ENCODE results near the gene FMN1.

FMN1 gene

DNA sequence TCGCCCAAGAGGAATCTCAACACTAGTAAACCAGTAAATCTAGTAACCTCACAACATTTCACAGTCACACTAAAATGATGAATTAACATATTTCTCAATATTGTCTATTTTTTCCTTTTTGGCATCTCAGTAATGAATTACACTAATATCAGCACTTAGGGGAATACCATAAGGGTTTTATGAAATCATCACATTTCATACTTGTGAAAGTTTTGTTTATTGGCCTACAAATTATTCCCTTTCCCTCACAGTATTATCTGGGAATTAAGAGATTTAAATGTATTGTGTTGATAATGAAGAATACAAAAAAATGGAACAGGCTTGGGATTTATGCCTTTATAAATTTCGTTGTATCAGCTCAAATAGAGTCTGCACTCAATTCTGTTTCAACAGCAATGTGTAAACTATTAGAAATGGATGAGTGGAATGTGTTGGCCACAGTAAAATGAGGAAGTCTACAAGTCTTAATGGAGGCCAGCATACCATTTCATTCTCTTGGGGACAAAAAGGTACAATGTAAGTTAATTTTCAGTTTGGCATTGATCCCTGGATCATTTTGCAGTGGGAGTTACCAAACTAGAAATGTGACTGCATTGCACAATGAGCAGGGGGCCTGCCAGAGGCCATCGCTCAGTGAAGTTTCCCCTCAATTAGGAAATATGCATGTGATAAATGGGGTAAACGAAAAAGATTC lies 195.4 kb downstream of the FMN1 start:
- H3K27me3 ChIP-seq (ENCODE audit: control insufficient read depth, insufficient read depth, low read length): no peaks in the 10 kb centered on the region
- no peak overlapping the region for H3K27ac ChIP-seq (ENCODE audit: low read length)
- H3K4me1 ChIP-seq (ENCODE audit: control insufficient read depth, low read depth, low read length): no peaks in the 10 kb centered on the region
- H3K9ac ChIP-seq (ENCODE audit: low read length): no peak overlapping the region
- H3K36me3 ChIP-seq (ENCODE audit: control insufficient read depth, low read depth, low read length): no peaks in the 10 kb centered on the region
- no peaks in the 10 kb centered on the region for H3K9me3 ChIP-seq (ENCODE audit: control insufficient read depth, low read depth, low read length)
- H3K4me3 ChIP-seq (ENCODE audit: low read length): no peak overlapping the region

DNA sequence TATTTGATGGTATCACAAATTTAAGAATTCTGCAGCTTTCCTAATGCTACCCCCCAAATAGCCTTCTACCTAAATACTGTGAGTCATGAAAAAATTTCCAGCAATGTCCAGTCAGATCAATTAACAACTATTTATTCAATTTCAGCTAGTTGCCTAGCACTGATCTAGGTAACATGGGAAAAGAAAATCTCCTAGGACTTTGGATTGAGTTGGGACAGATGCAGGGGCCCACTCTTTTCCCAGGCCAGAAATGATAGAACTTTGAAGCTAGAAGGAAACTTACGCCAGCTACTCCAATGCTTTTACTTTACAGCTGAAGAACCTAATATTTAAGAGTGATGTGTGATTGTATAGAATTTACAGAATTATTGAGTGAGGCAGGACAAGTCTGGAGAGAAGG lies 196.3 kb downstream of the FMN1 start:
- peaks cover under 1% of the 10 kb centered on the region for H3K4me1 ChIP-seq (ENCODE audit: control insufficient read depth, low read depth, low read length)
- H3K36me3 ChIP-seq (ENCODE audit: control insufficient read depth, low read depth, low read length): no peaks in the 10 kb centered on the region
- H3K27me3 ChIP-seq (ENCODE audit: control insufficient read depth, insufficient read depth, low read length): no peaks in the 10 kb centered on the region
- H3K9me3 ChIP-seq (ENCODE audit: control insufficient read depth, low read depth, low read length): no peaks in the 10 kb centered on the region
- no peak overlapping the region for H3K27ac ChIP-seq (ENCODE audit: low read length)
- no peak overlapping the region for H3K9ac ChIP-seq (ENCODE audit: low read length)
- no peak overlapping the region for H3K4me3 ChIP-seq (ENCODE audit: low read length)

DNA sequence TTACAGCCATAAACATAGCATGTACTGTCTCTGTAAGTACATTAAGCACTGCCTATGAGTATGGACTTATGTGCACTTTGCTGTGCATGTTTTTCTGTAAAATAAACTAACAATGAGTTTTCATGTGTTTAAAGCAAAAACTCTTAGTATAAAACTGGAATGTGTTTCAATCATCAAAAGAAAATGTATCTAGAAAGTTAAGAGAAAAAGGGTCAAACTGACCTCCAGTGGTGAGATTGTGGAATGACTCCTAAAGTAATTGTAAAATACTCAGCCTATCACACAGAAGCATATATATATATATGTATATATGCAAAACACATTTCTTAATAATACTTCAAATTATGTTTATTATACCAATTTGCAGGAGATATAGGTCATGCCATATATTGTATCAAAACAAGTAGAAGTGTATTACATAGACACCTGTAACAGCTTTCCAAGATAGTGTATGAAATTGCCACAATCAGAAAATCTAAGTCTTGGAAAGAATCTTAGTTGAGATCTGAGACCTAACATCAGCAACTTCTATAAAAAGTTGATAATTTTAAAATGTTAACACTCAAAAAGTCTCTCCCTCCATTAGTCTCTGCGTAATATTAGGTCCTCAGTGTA lies 199.6 kb downstream of the FMN1 start:
- no peak overlapping the region for H3K9ac ChIP-seq (ENCODE audit: low read length)
- H3K36me3 ChIP-seq (ENCODE audit: control insufficient read depth, low read depth, low read length): no peaks in the 10 kb centered on the region
- peaks cover 3% of the 10 kb centered on the region for H3K4me1 ChIP-seq (ENCODE audit: control insufficient read depth, low read depth, low read length)
- no peak overlapping the region for H3K4me3 ChIP-seq (ENCODE audit: low read length)
- no peaks in the 10 kb centered on the region for H3K27me3 ChIP-seq (ENCODE audit: control insufficient read depth, insufficient read depth, low read length)
- H3K9me3 ChIP-seq (ENCODE audit: control insufficient read depth, low read depth, low read length): no peaks in the 10 kb centered on the region
- H3K27ac ChIP-seq (ENCODE audit: low read length): no peak overlapping the region

DNA sequence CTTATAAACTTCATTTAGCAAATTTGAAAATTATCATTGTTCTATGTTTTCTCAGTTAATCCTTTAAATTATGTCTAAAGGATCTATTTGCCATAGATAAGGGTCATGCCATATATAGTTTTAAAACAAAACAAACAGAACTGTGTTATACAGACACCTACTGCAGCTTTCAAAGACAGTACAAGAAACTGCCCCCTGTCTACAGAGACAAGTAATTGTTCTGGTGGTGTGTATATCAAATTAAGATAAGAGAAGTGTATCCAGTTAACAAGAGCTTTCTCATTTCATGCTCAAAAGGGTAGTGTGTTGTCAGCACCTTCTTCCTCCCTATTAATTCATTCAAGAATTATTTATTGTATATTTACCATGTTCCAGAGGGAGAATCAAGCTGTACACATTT lies 201.2 kb downstream of the FMN1 start:
- Histone ChIP-seq H3K9me3 (ENCODE audit: control insufficient read depth, low read depth, low read length) (no peaks in the 10 kb centered on the region), H3K36me3 (ENCODE audit: control insufficient read depth, low read depth, low read length) (no peaks in the 10 kb centered on the region), H3K27ac (ENCODE audit: low read length) (no peak overlapping the region), H3K27me3 (ENCODE audit: control insufficient read depth, insufficient read depth, low read length) (no peaks in the 10 kb centered on the region), H3K4me1 (ENCODE audit: control insufficient read depth, low read depth, low read length) (peaks cover 3% of the 10 kb centered on the region), H3K4me3 (ENCODE audit: low read length) (no peak overlapping the region), H3K9ac (ENCODE audit: low read length) (no peak overlapping the region)

DNA sequence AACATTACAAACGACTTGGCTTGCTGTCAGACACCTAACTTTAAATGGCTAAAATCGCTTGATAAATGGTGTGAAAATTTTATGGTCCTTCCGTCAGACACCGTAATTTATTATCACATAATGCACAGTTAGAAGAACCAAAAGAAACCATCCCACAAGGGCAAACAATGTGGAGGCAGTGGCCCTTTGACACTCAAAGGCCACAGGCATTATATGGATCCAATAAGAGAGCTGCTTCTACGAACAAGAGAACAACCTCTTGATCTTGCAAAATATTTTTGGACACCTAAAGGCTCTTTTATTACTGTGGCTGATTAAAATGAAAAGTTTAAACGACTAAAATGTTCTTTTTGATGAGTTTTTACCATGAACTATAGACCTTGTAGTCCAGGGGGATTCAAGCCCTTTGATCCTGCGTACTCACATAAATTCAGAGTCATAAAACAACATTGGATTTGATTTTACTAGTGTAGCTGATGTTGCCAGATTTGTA lies 202.8 kb downstream of the FMN1 start:
- H3K4me1 ChIP-seq (ENCODE audit: control insufficient read depth, low read depth, low read length): peaks cover 3% of the 10 kb centered on the region
- H3K36me3 ChIP-seq (ENCODE audit: control insufficient read depth, low read depth, low read length): no peaks in the 10 kb centered on the region
- no peak overlapping the region for H3K9ac ChIP-seq (ENCODE audit: low read length)
- no peaks in the 10 kb centered on the region for H3K9me3 ChIP-seq (ENCODE audit: control insufficient read depth, low read depth, low read length)
- H3K4me3 ChIP-seq (ENCODE audit: low read length): no peak overlapping the region
- no peak overlapping the region for H3K27ac ChIP-seq (ENCODE audit: low read length)
- H3K27me3 ChIP-seq (ENCODE audit: control insufficient read depth, insufficient read depth, low read length): no peaks in the 10 kb centered on the region

DNA sequence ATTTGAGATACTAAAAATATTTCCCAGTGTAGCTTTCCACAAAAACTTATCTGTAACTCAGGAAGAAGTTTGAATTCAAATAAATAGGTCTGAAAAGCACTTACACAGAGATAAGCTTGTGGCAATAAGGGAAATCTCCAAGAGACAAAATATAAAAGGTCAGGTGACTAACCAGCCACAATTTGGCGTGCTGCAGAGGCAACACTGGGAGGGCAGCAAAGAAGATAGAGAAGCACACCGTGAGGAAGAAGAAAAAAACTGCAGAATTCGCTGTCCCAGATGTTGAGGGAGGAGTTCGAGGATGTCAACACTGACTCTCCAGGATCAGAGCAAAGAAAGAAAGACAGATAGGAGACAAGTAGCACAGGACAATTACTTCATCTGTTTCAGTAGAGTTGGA lies 204.4 kb downstream of the FMN1 start:
- Histone ChIP-seq H3K9me3 (ENCODE audit: control insufficient read depth, low read depth, low read length) (no peaks in the 10 kb centered on the region), H3K27me3 (ENCODE audit: control insufficient read depth, insufficient read depth, low read length) (no peaks in the 10 kb centered on the region), H3K27ac (ENCODE audit: low read length) (no peak overlapping the region), H3K36me3 (ENCODE audit: control insufficient read depth, low read depth, low read length) (no peaks in the 10 kb centered on the region), H3K9ac (ENCODE audit: low read length) (no peak overlapping the region), H3K4me3 (ENCODE audit: low read length) (no peak overlapping the region), H3K4me1 (ENCODE audit: control insufficient read depth, low read depth, low read length) (peaks cover 3% of the 10 kb centered on the region)

DNA sequence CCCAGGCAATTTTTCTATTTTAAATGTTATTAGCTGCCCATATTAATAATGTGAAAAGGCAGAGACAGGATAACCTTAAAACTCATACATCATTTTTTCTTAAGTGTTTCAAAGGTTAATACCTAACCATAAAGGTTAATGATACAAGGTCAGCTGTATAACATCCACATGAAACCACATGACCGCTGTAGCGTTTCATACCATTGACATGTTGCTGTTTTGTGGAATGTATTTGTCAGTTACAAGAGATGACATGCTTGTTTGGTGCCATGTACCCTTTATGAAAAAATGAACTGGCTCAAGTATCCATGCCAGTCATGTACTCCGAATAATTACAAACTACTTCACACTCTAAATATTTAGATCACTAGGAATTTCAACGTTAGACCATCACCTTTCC lies 207.4 kb downstream of the FMN1 start:
- H3K27ac ChIP-seq (ENCODE audit: low read length): no peak overlapping the region
- H3K4me1 ChIP-seq (ENCODE audit: control insufficient read depth, low read depth, low read length): no peaks in the 10 kb centered on the region
- no peak overlapping the region for H3K9ac ChIP-seq (ENCODE audit: low read length)
- no peaks in the 10 kb centered on the region for H3K9me3 ChIP-seq (ENCODE audit: control insufficient read depth, low read depth, low read length)
- H3K4me3 ChIP-seq (ENCODE audit: low read length): no peak overlapping the region
- H3K27me3 ChIP-seq (ENCODE audit: control insufficient read depth, insufficient read depth, low read length): no peaks in the 10 kb centered on the region
- H3K36me3 ChIP-seq (ENCODE audit: control insufficient read depth, low read depth, low read length): no peaks in the 10 kb centered on the region

DNA sequence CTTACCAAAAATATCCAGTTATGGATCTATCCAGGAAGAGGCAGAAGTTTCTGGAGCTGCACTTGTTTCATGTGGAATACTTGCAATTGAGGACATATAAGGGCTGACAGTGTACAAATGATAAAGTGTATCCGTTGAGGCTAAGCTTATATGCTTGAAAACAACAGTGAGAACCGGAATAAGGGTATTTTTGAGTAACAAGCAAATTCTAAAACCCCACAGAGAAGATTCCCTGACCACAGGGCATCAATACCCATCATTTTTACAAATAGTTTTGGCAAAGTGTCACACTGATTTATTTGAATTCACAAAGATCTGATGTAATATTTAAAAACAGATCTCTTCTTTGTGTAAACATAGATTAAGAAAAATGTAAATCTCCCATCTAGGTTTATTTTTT lies 208.4 kb downstream of the FMN1 start:
- Histone ChIP-seq H3K27me3 (ENCODE audit: control insufficient read depth, insufficient read depth, low read length) (no peaks in the 10 kb centered on the region), H3K27ac (ENCODE audit: low read length) (no peak overlapping the region), H3K4me3 (ENCODE audit: low read length) (no peak overlapping the region), H3K36me3 (ENCODE audit: control insufficient read depth, low read depth, low read length) (no peaks in the 10 kb centered on the region), H3K4me1 (ENCODE audit: control insufficient read depth, low read depth, low read length) (no peaks in the 10 kb centered on the region), H3K9ac (ENCODE audit: low read length) (no peak overlapping the region), H3K9me3 (ENCODE audit: control insufficient read depth, low read depth, low read length) (no peaks in the 10 kb centered on the region)

DNA sequence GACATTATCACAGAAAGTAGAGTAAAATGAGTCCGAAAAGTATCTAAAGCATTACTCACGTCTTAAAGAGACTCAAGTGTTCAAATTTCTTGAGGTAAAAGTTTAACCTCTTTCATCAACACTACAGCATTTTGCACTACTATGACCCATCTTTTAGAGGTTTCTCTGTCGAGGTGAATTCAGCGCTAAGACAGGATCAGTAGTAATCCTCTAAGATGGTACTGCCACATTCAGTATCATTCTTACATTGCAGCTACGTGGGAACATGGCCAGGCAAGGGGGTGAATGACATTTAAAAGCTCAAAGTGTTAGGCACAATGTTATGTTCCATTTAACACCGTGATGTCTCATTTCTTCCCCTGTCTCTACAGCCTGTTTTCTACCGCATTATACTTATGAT lies 210.8 kb downstream of the FMN1 start:
- Histone ChIP-seq H3K4me1 (ENCODE audit: control insufficient read depth, low read depth, low read length) (no peaks in the 10 kb centered on the region), H3K4me3 (ENCODE audit: low read length) (no peak overlapping the region), H3K27me3 (ENCODE audit: control insufficient read depth, insufficient read depth, low read length) (no peaks in the 10 kb centered on the region), H3K27ac (ENCODE audit: low read length) (no peak overlapping the region), H3K9ac (ENCODE audit: low read length) (no peak overlapping the region), H3K9me3 (ENCODE audit: control insufficient read depth, low read depth, low read length) (no peaks in the 10 kb centered on the region), H3K36me3 (ENCODE audit: control insufficient read depth, low read depth, low read length) (no peaks in the 10 kb centered on the region)

DNA sequence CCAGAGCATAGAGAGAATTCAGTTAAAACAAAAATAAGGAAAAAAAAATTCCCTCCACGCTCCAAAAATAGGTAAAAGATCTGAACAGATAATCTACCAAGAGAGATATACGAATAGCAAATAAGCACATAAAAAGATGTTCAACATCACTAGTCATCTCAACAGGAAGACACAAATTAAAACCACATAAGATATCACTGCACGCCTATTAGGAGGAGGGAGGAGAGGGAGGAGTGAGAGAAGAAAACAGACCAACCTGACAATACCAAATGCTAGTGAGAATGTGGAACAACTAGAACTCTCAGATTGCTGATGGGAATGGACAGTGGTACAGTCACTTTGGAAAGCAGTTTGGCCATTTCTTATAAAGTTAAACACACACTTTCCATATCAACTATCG lies 212.5 kb downstream of the FMN1 start:
- H3K27me3 ChIP-seq (ENCODE audit: control insufficient read depth, insufficient read depth, low read length): no peaks in the 10 kb centered on the region
- no peak overlapping the region for H3K4me3 ChIP-seq (ENCODE audit: low read length)
- no peaks in the 10 kb centered on the region for H3K4me1 ChIP-seq (ENCODE audit: control insufficient read depth, low read depth, low read length)
- H3K36me3 ChIP-seq (ENCODE audit: control insufficient read depth, low read depth, low read length): no peaks in the 10 kb centered on the region
- H3K9ac ChIP-seq (ENCODE audit: low read length): no peak overlapping the region
- H3K27ac ChIP-seq (ENCODE audit: low read length): no peak overlapping the region
- H3K9me3 ChIP-seq (ENCODE audit: control insufficient read depth, low read depth, low read length): no peaks in the 10 kb centered on the region

DNA sequence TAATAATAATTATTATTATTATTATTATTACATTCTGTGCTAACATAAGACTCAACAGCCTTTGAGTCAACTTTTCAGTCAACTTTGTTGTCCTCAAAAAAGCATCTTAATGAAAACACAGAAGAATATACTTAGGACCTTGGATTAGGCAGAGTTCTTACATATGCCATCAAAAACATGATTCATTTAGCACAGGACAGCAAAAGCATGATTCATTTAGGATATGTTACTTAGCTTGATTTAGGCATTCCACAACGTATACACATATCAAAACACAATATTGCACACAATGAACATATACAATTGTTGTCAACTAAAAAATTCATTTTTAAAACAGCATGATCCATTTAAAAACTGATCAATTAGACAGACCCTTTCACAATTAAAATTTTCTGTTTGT lies 213.0 kb downstream of the FMN1 start:
- Histone ChIP-seq H3K36me3 (ENCODE audit: control insufficient read depth, low read depth, low read length) (no peaks in the 10 kb centered on the region), H3K4me3 (ENCODE audit: low read length) (no peak overlapping the region), H3K4me1 (ENCODE audit: control insufficient read depth, low read depth, low read length) (no peaks in the 10 kb centered on the region), H3K27me3 (ENCODE audit: control insufficient read depth, insufficient read depth, low read length) (no peaks in the 10 kb centered on the region), H3K9ac (ENCODE audit: low read length) (no peak overlapping the region), H3K9me3 (ENCODE audit: control insufficient read depth, low read depth, low read length) (no peaks in the 10 kb centered on the region), H3K27ac (ENCODE audit: low read length) (no peak overlapping the region)

DNA sequence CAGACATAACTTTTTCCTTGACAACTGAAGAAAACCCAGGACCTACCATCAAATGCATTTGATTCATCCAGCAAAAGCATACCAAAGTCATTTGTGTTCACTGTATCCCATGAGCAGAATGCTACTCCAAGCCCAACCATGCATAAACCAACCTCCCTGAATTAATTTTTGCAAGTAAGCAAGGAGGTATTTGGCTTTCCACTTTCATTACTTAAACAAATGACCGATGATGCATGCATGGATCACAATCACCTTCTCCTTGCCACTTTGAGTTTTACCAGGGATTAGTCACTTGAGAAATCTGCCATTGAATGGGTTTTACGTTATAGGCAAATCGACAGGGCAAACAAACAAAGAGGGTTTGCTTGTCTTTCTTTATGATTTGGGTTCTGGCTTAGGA lies 214.8 kb downstream of the FMN1 start:
- H3K4me3 ChIP-seq (ENCODE audit: low read length): no peak overlapping the region
- H3K9ac ChIP-seq (ENCODE audit: low read length): no peak overlapping the region
- H3K9me3 ChIP-seq (ENCODE audit: control insufficient read depth, low read depth, low read length): no peaks in the 10 kb centered on the region
- H3K4me1 ChIP-seq (ENCODE audit: control insufficient read depth, low read depth, low read length): no peaks in the 10 kb centered on the region
- no peaks in the 10 kb centered on the region for H3K36me3 ChIP-seq (ENCODE audit: control insufficient read depth, low read depth, low read length)
- H3K27ac ChIP-seq (ENCODE audit: low read length): no peak overlapping the region
- no peaks in the 10 kb centered on the region for H3K27me3 ChIP-seq (ENCODE audit: control insufficient read depth, insufficient read depth, low read length)

Data from iPS-18a (cell line).